ENCODE data around the gene FILIP1L. TPM values are rescaled to one million over a fixed set of nuclear protein-coding genes. Genes with fewer than 3 reads are reported as not detected.

The FILIP1L gene
- total and polyA plus RNA-seq, 2 of the 13 experiments (the other 11 are each of a cell fraction or from before 2014, with no cell fraction given): 8.1 to 187 TPM

DNA sequence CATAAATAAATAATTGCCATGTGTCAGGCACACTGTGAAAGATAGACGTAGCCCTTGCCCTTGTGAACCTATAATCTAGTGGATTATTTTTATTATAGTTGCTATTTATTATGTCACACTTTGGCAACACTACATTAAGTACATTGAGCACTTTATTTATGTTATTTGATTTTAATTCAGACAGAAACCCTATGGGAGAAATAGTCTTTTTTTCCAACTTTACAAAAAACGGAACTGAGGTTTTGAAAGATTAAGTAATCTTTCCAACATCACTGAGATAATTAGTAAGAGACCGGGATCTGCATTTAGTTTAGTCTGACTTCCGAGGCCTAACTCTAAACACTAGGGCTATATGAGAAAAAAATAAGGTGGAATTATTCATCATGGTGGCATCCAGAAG, 2.8 kb upstream of the FILIP1L start:
- ATAC-seq (no peak), FAIRE-seq (no peak), DNase-seq (ENCODE audit: low spot score) (no peak)
- no TSS peak for BruUV-seq (replicated peaks)
- in situ Hi-C loops (cut with HindIII; ENCODE audit: extremely low pct_ligation_motif_present, low pct_unique_long_range_greater_than_20kb): no loop called here
- Histone ChIP-seq H3K4me2 (ENCODE audit: low read depth, low read length) (no peak overlapping the region), H3K4me3 (replicated peaks in 1 of 3; ENCODE audit: insufficient read depth in 1 of 3, low read depth in 2 of 3, low read length in 3 of 3) (no peak overlapping the region), H3K4me1 (ENCODE audit: insufficient read depth, low read length) (peaks cover 17% of the 10 kb centered on the region), H3K9ac (ENCODE audit: insufficient read depth, low read depth, low read length) (no peak overlapping the region), H3K27ac (ENCODE audit: extremely low read length, insufficient read depth, low read length) (no peak overlapping the region), H3K27me3 (ENCODE audit: control insufficient read depth in 1 of 2, insufficient read depth in 2 of 2, low read length in 2 of 2) (no peaks in the 10 kb centered on the region), H3K9me3 (ENCODE audit: low read length) (no peaks in the 10 kb centered on the region), H3K36me3 (replicated peaks in 1 of 2; ENCODE audit: control insufficient read depth in 1 of 2, insufficient read depth in 2 of 2, low read length in 2 of 2) (no peaks in the 10 kb centered on the region), H4K20me1 (ENCODE audit: insufficient read depth, low read length) (no peaks in the 10 kb centered on the region), H3K79me2 (ENCODE audit: insufficient read depth, low read length) (no peaks in the 10 kb centered on the region), H2AFZ (ENCODE audit: low read length) (no peak overlapping the region)
- intact Hi-C loops (cut with micrococcal nuclease; ENCODE audit: unreplicated experiment): no loop called here
- 96% methylated on average over 4 of the region's 4 CpGs for WGBS (ENCODE audit: low lambda C conversion rate)
- ChIA-PET POLR2A (no interaction called here), CTCF (ENCODE audit: low intra/inter-chr PET ratio, low total read pairs) (no interaction called here)
- no peak for TF ChIP-seq ARNTL (CRISPR knock-in tag; IDR thresholded peaks at IDR 0.05)
- no peak for TF ChIP-seq HMG20A (CRISPR knock-in tag; IDR thresholded peaks at IDR 0.05; ENCODE audit: borderline replicate concordance)
- TF ChIP-seq TARDBP (CRISPR knock-in tag; IDR thresholded peaks at IDR 0.05): no peak
- no peak for TF ChIP-seq FOXK1 (CRISPR knock-in tag; IDR thresholded peaks at IDR 0.05; ENCODE audit: borderline replicate concordance, low read depth)
- no peak for TF ChIP-seq ZNF501 (CRISPR knock-in tag; IDR thresholded peaks at IDR 0.05)
- TF ChIP-seq ZMYM3 (CRISPR knock-in tag; IDR thresholded peaks at IDR 0.05): no peak

DNA sequence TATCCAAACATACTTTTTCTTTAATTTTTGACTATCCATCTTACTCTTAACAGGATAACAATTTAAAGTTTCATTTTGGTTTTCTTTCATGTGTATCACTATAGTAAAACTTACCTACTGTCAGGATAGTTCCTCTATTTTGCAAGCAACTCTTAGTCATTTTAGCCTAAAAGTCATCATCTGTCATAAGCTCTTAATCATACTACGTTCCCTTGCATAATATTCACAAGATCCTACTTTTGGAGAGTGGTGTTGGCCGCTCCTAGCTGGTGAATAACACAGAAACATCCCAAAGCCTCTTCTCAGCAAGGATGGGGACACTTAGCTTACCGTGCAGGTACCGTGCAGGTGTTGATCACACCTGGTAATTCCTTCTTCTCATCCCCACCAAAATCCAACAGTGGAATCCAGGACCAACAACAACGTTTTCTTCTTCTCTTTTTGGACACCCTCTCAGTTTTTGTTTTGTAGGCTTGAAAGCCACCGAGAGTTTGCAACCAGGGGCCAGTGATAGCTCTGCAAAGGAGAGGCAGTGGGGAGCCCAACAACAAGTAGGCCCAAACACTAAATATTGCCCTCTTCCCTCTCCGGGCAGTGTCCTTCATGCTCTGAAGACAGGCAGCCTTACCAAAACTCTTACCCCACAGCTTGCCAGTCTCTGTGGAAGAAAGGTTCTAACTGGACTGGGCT, 433 bp downstream of the FILIP1L start:
- Histone ChIP-seq H3K9me3 (ENCODE audit: low read length) (no peaks in the 10 kb centered on the region), H3K4me3 (replicated peaks in 1 of 3; ENCODE audit: insufficient read depth in 1 of 3, low read depth in 2 of 3, low read length in 3 of 3) (no peak overlapping the region), H3K27ac (ENCODE audit: extremely low read length, insufficient read depth, low read length) (no peak overlapping the region), H4K20me1 (ENCODE audit: insufficient read depth, low read length) (no peaks in the 10 kb centered on the region), H3K27me3 (ENCODE audit: control insufficient read depth in 1 of 2, insufficient read depth in 2 of 2, low read length in 2 of 2) (no peaks in the 10 kb centered on the region), H3K4me1 (ENCODE audit: insufficient read depth, low read length) (peaks cover 19% of the 10 kb centered on the region), H3K79me2 (ENCODE audit: insufficient read depth, low read length) (no peaks in the 10 kb centered on the region), H2AFZ (ENCODE audit: low read length) (no peak overlapping the region), H3K4me2 (ENCODE audit: low read depth, low read length) (no peak overlapping the region), H3K9ac (ENCODE audit: insufficient read depth, low read depth, low read length) (no peak overlapping the region), H3K36me3 (replicated peaks in 1 of 2; ENCODE audit: control insufficient read depth in 1 of 2, insufficient read depth in 2 of 2, low read length in 2 of 2) (no peaks in the 10 kb centered on the region)
- ChIA-PET CTCF (ENCODE audit: low intra/inter-chr PET ratio, low total read pairs) (no interaction called here), POLR2A (interaction anchor here (1.5 kb wide), 1 partner anchor 37 kb away, joined by 4 read pairs; no protein-coding TSS in a partner anchor)
- WGBS (ENCODE audit: low lambda C conversion rate): 97% methylated on average over 7 of the region's 7 CpGs
- no peak for DNase-seq (ENCODE audit: low spot score)
- in situ Hi-C loops (cut with HindIII; ENCODE audit: extremely low pct_ligation_motif_present, low pct_unique_long_range_greater_than_20kb): no loop called here
- FAIRE-seq: no peak
- intact Hi-C loops (cut with micrococcal nuclease; ENCODE audit: unreplicated experiment): no loop called here
- no peak; the same call in 2 of the 3 replicates for ATAC-seq
- BruUV-seq (replicated peaks): no TSS peak
- TF ChIP-seq NFE2L1 (CRISPR knock-in tag; IDR thresholded peaks at IDR 0.05; ENCODE audit: borderline replicate concordance): no peak
- TF ChIP-seq ZNF547 (CRISPR knock-in tag; IDR thresholded peaks at IDR 0.05): no peak
- TF ChIP-seq EHMT2 (IDR thresholded peaks at IDR 0.05; ENCODE audit: borderline replicate concordance, low read depth, low read length): no peak
- no peak for TF ChIP-seq AGO2 (optimal IDR thresholded peaks at IDR 0.05; ENCODE audit: low read depth, low read length)
- TF ChIP-seq, protein P1, sequence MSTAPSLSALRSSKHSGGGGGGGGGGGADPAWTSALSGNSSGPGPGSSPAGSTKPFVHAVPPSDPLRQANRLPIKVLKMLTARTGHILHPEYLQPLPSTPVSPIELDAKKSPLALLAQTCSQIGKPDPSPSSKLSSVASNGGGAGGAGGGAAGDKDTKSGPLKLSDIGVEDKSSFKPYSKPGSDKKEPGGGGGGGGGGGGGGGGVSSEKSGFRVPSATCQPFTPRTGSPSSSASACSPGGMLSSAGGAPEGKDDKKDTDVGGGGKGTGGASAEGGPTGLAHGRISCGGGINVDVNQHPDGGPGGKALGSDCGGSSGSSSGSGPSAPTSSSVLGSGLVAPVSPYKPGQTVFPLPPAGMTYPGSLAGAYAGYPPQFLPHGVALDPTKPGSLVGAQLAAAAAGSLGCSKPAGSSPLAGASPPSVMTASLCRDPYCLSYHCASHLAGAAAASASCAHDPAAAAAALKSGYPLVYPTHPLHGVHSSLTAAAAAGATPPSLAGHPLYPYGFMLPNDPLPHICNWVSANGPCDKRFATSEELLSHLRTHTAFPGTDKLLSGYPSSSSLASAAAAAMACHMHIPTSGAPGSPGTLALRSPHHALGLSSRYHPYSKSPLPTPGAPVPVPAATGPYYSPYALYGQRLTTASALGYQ (CRISPR knock-in tag; IDR thresholded peaks at IDR 0.05): no peak
- no peak for TF ChIP-seq FOXC1 (CRISPR knock-in tag; IDR thresholded peaks at IDR 0.05; ENCODE audit: borderline replicate concordance)
- TF ChIP-seq ZNF558 (CRISPR knock-in tag; IDR thresholded peaks at IDR 0.05; ENCODE audit: borderline replicate concordance): no peak
- no peak for TF ChIP-seq ONECUT2 (CRISPR knock-in tag; IDR thresholded peaks at IDR 0.05)
- TF ChIP-seq NFRKB (IDR thresholded peaks at IDR 0.05): no peak
- TF ChIP-seq NFE2 (CRISPR knock-in tag; IDR thresholded peaks at IDR 0.05): no peak
- TF ChIP-seq MXI1 (IDR thresholded peaks at IDR 0.05; ENCODE audit: borderline replicate concordance, low read depth, low read length): no peak
- TF ChIP-seq ZNF557 (CRISPR knock-in tag; IDR thresholded peaks at IDR 0.05): no peak

All from HepG2 (cell line).